Activated CD8-positive, alpha-beta T cell treated with anti-CD3 and anti-CD28 coated beads for 36 hours (primary cell): Measurements from ENCODE around the gene NFS1. TPM values are rescaled to one million over a fixed set of nuclear protein-coding genes. Genes with fewer than 3 reads are reported as not detected.

Experiments used
- ATAC-seq: fragments of 200-7000 bp; cut with Tn5 transposase; one replicate; pipeline ENCODE4 v1.10.0; 2021; ENCODE audit warnings: mild to moderate bottlenecking, moderate library complexity
- CTCF ChIA-PET: fragments of 350-600 bp; sonication (Branson Sonifier 250); formaldehyde crosslinking; loops from one replicate; lab custom pipeline; 2021; ENCODE audit warnings: antibody characterized with exemption; lab: Charles Lee
- POLR2A ChIA-PET: fragments of 350-600 bp; sonication (Branson Sonifier 250); formaldehyde crosslinking; loops from one replicate; lab custom pipeline; 2021; ENCODE audit warnings: antibody characterized with exemption; lab: Charles Lee
- DNase-seq: peaks from one replicate; pipeline ENCODE4 v3.0.0-alpha.2; 2020
- H3K27ac Mint-ChIP-seq: one replicate; pipeline ENCODE4 v1.8.0; 2021; ENCODE audit warnings: mild to moderate bottlenecking, mixed read lengths
- H3K27me3 Mint-ChIP-seq: one replicate; pipeline ENCODE4 v1.8.0; 2021; ENCODE audit warnings: mixed read lengths
- H3K36me3 Mint-ChIP-seq: one replicate; pipeline ENCODE4 v1.8.0; 2021; ENCODE audit warnings: low read depth, mixed read lengths
- H3K4me1 Mint-ChIP-seq: one replicate; pipeline ENCODE4 v1.8.0; 2021; ENCODE audit warnings: low read depth, mixed read lengths
- H3K4me3 Mint-ChIP-seq: one replicate; pipeline ENCODE4 v1.8.0; 2021; ENCODE audit warnings: mild to moderate bottlenecking, moderate library complexity, mixed read lengths
- H3K9me3 Mint-ChIP-seq: one replicate; pipeline ENCODE4 v1.8.0; 2021; ENCODE audit warnings: mixed read lengths
- intact Hi-C: fragments of 100-400 bp; cut with micrococcal nuclease; formaldehyde crosslinking; loops from one replicate; pipeline ENCODE4 v1.10.0; 2022
- total RNA-seq, 2 experiments: library from RNA; stranded (reverse); gene quantifications; one replicate each; pipeline ENCODE4 v1.2.3, GENCODE V29; 2021
- TF ChIP-seq, protein P1 (sequence below): fragments of 200-600 bp; IDR thresholded peaks from one replicate; pipeline ENCODE4 v1.8.0; 2022; ENCODE audit warnings: antibody characterized with exemption, mild to moderate bottlenecking

Gene NFS1
- total RNA-seq, 2 experiments from 2014 or later, result 39.7 to 40.8 TPM

- Mint-ChIP-seq H3K9me3 (no peaks in the 10 kb centered on the region), H3K27ac (no peak overlapping the region), H3K27me3 (no peaks in the 10 kb centered on the region), H3K4me3 (no peak overlapping the region), H3K36me3 (peaks cover 36% of the 10 kb centered on the region), H3K4me1 (peaks cover 54% of the 10 kb centered on the region)
- ChIA-PET POLR2A (interaction anchor here (0.7 to 4.3 kb wide), 4 partner anchors 9 to 47 kb away, joined by 3 to 30 read pairs (median 10); partner anchors contain the start of genes CPNE1 and RBM12), CTCF (interaction anchor here (0.9 kb wide), 1 partner anchor 35 kb away, joined by 4 read pairs; no protein-coding TSS in a partner anchor)
- TF ChIP-seq, protein P1, sequence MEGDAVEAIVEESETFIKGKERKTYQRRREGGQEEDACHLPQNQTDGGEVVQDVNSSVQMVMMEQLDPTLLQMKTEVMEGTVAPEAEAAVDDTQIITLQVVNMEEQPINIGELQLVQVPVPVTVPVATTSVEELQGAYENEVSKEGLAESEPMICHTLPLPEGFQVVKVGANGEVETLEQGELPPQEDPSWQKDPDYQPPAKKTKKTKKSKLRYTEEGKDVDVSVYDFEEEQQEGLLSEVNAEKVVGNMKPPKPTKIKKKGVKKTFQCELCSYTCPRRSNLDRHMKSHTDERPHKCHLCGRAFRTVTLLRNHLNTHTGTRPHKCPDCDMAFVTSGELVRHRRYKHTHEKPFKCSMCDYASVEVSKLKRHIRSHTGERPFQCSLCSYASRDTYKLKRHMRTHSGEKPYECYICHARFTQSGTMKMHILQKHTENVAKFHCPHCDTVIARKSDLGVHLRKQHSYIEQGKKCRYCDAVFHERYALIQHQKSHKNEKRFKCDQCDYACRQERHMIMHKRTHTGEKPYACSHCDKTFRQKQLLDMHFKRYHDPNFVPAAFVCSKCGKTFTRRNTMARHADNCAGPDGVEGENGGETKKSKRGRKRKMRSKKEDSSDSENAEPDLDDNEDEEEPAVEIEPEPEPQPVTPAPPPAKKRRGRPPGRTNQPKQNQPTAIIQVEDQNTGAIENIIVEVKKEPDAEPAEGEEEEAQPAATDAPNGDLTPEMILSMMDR, result no peak
- DNase-seq (no peak), ATAC-seq (no peak)
- intact Hi-C loops, result no loop called here
Measured at GRCh38 chr20:35653893-35654292, 45.3 kb downstream of the NFS1 start.

GRCh38 chr20:35653430-35653734 lies 45.8 kb downstream of the NFS1 start:
- POLR2A ChIA-PET, result interaction anchor here (0.7 to 4.3 kb wide), 5 partner anchors 8 to 89 kb away, joined by 3 to 30 read pairs (median 5); partner anchors contain the start of genes CPNE1 and RBM12
- peaks cover 39% of the 10 kb centered on the region for H3K36me3 Mint-ChIP-seq
- CTCF ChIA-PET, result interaction anchor here (0.9 kb wide), 1 partner anchor 34 kb away, joined by 4 read pairs; no protein-coding TSS in a partner anchor

DNA sequence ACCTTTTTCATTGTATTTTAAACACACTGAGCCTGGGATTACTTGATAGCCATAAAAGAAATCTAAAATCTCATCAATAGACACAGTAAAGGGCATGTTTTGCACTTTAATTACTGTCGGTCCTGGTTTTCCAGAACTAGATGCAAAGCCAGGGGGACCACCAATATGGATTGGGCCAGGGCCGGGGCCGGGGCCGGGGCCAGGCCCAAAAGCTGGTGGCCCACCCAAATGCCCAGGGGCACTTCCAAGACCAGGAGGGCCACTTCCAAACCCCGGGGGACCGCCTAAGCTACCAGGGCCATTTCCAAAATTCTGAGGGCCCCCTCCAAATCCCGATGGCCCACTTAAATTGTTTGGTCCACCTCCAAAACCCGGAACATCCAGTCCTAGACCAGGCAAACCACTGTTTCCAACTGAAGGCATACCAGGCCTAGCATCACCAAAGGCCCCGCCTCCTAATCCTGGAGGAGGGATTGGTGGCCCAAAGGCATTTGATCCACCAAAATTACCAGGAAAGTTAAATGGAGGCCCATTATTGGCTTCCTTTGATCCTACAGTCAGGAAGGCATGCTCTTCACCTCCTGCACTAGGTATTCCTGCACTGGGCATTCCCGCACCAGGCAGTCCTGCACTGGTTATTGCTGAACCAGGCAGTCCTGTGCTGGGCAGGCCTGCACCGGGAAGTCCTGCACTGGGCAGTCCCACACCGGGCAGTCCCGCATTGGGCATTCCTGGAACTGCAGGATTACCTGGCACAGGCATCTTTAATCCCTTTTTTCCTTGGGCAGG lies 46.3 kb downstream of the NFS1 start:
- Mint-ChIP-seq H3K36me3 (peaks cover 41% of the 10 kb centered on the region), H3K4me1 (peaks cover 55% of the 10 kb centered on the region), H3K9me3 (no peaks in the 10 kb centered on the region), H3K27me3 (no peaks in the 10 kb centered on the region), H3K4me3 (no peak overlapping the region), H3K27ac (peak overlapping the region; percentile 42)
- DNase-seq (no peak), ATAC-seq (no peak)
- CTCF ChIA-PET, result interaction anchor here (0.9 kb wide), 1 partner anchor 8 kb away, joined by 3 read pairs; no protein-coding TSS in a partner anchor
- intact Hi-C loops, result no loop called here
- POLR2A ChIA-PET, result interaction anchor here (0.7 to 4.3 kb wide), 7 partner anchors 8 to 90 kb away, joined by 3 to 30 read pairs (median 3); partner anchors contain the start of genes CPNE1 and RBM12
- TF ChIP-seq, protein P1, result no peak

More at GRCh38 chr20:35653430-35653734, 45.8 kb downstream of the NFS1 start:
- Mint-ChIP-seq H3K4me3 (no peak overlapping the region), H3K9me3 (no peaks in the 10 kb centered on the region), H3K27ac (no peak overlapping the region), H3K27me3 (no peaks in the 10 kb centered on the region), H3K4me1 (peaks cover 55% of the 10 kb centered on the region)
- intact Hi-C loops, result no loop called here
- TF ChIP-seq, protein P1, result no peak
- ATAC-seq, result no peak
- no peak for DNase-seq

GRCh38 chr20:35651958-35652357 lies 47.2 kb downstream of the NFS1 start:
- CTCF ChIA-PET, result interaction anchor here (0.9 kb wide), 1 partner anchor 9 kb away, joined by 3 read pairs; no protein-coding TSS in a partner anchor
- peaks cover 38% of the 10 kb centered on the region for H3K36me3 Mint-ChIP-seq
- no peak overlapping the region for H3K4me3 Mint-ChIP-seq
- no peak for ATAC-seq
- H3K4me1 Mint-ChIP-seq, result peaks cover 53% of the 10 kb centered on the region
- no peaks in the 10 kb centered on the region for H3K27me3 Mint-ChIP-seq
- peak overlapping the region; percentile 42 for H3K27ac Mint-ChIP-seq
- POLR2A ChIA-PET, result interaction anchor here (1.3 to 4.3 kb wide), 4 partner anchors 11 to 91 kb away, joined by 3 to 30 read pairs (median 4); partner anchors contain the start of genes CPNE1 and RBM12
- DNase-seq, result no peak
- intact Hi-C loops, result no loop called here
- H3K9me3 Mint-ChIP-seq, result no peaks in the 10 kb centered on the region
- TF ChIP-seq, protein P1, result no peak

DNA sequence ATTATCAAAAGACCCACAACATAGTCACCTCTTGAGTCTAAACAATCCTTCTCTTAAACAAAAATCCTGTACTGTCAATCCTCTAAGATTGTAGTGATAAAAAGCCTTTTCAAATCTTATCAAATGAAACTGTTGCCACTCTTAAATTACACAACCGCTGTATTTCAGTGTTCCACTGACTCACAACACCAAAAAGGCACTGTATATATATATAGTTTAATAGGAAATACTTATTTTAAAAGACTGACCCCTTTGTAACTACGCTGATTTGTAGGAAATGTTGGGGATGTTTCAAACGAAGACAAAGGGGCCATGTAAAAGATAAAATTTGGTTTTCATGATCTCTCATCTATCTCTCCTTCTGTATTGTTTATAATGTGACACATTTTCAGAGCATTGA lies 48.5 kb downstream of the NFS1 start:
- CTCF ChIA-PET, result no interaction called here
- Mint-ChIP-seq H3K4me1 (peaks cover 56% of the 10 kb centered on the region), H3K4me3 (no peak overlapping the region), H3K9me3 (no peaks in the 10 kb centered on the region), H3K27me3 (no peaks in the 10 kb centered on the region), H3K27ac (peak overlapping the region; percentile 3), H3K36me3 (peaks cover 38% of the 10 kb centered on the region)
- TF ChIP-seq, protein P1, result no peak
- DNase-seq (no peak), ATAC-seq (no peak)
- POLR2A ChIA-PET, result interaction anchor here (1.5 to 2.4 kb wide), 3 partner anchors 8 to 13 kb away, joined by 3 to 11 read pairs (median 3); no protein-coding TSS in a partner anchor
- intact Hi-C loops, result no loop called here
